Right lobe of liver (tissue), 6 donors: ENCODE data around the gene INPP5D. TPM values are rescaled to one million over a fixed set of nuclear protein-coding genes. Genes with fewer than 3 reads are reported as not detected.

ENCODE experiments used
- ATAC-seq, 4 donors: fragments of 200-7000 bp; cut with Tn5 transposase; one replicate each; pipeline ENCODE4 v1.9.1; 2020; ENCODE audit warnings: mild to moderate bottlenecking in 4 of 4, moderate library complexity in 4 of 4
- DNase-seq, 3 donors: peaks; one replicate each; pipeline ENCODE4 v3.0.0-alpha.2; 2020
- H3K27ac ChIP-seq, 3 donors: fragments of 200-600 bp; one replicate each; pipeline ENCODE4 v1.8.0; 2022
- H3K27me3 ChIP-seq, 2 donors: fragments of 200-600 bp; one replicate each; pipeline ENCODE4 v1.8.0; 2022
- H3K36me3 ChIP-seq, 4 donors: fragments of 200-600 bp; sonication (generic) in 1 of 4; one replicate each; pipeline versions ENCODE4 v1.5.1 to v1.8.0; 2017 to 2022; ENCODE audit warnings: control low read depth in 1 of 4
- H3K4me1 ChIP-seq, 4 donors: fragments of 200-600 bp; sonication (generic) in 1 of 4; one replicate each; pipeline versions ENCODE4 v1.5.1 to v1.8.0; 2017 to 2022; ENCODE audit warnings: control low read depth in 1 of 4
- H3K4me3 ChIP-seq, 3 donors: fragments of 200-600 bp; one replicate each; pipeline ENCODE4 v1.8.0; 2022
- H3K9me3 ChIP-seq, 4 donors: fragments of 200-600 bp; sonication (generic) in 1 of 4; one replicate each; pipeline versions ENCODE4 v1.5.1 to v1.8.0; 2017 to 2022; ENCODE audit warnings: control low read depth in 1 of 4
- POLR2A ChIP-seq: fragments of 450-650 bp; IDR thresholded peaks from one replicate; pipeline ENCODE4 v1.6.1; 2017; ENCODE audit warnings: antibody characterized with exemption, mild to moderate bottlenecking
- WGBS: methylation state at CpG from one replicate; pipeline ENCODE4 v1.1.6; 2018; ENCODE audit warnings: low coverage, low lambda C conversion rate; ENCODE audit not compliant: insufficient coverage; ENCODE audit errors: missing lambda C conversion rate; 5-methylcytosine and 5-hydroxymethylcytosine counted together
- intact Hi-C, 2 donors: fragments of 100-400 bp; cut with DNase I; formaldehyde crosslinking; loops; one replicate each; pipeline versions ENCODE4 v1.11.2 to v1.14.1; 2022
- total RNA-seq, 6 experiments: library from RNA; depleted of rRNA in 2 of 6; stranded (reverse); fragments of >200 nt in 2 of 6; fragmentation: NEBNext Ultra II Directional in 3 of 6; extraction: Animal tissue kit (Norgen Biotek cat#: 25700) in 3 of 6; gene quantifications; one replicate each; pipeline versions ENCODE4 v1.1.0 to v1.2.4, GENCODE V29; 2016 to 2023
- TF ChIP-seq, protein P1 (sequence below), 4 donors: fragments of 200-600 bp in 3 of 4; fragments of 450-650 bp in 1 of 4; IDR thresholded peaks; one replicate each; pipeline versions ENCODE4 v1.5.1 to v1.8.0; 2016 to 2022; ENCODE audit warnings: antibody characterized with exemption in 4 of 4, mild to moderate bottlenecking in 2 of 4
- donor health status: DM: no; HTN: yes; CAD: no.
- donor health status: DM: no; HTN: no; CAD: no.
- donor health status: DM: no; HTN: no; CAD: no.
- donor health status: DM: no; HTN: yes; CAD: no.
- donor health status: DM: no; HTN: yes; CAD: no.

The INPP5D gene
- total RNA-seq, 6 experiments from 2014 or later: 3.5 to 8.1 (median 5.5) TPM

DNA sequence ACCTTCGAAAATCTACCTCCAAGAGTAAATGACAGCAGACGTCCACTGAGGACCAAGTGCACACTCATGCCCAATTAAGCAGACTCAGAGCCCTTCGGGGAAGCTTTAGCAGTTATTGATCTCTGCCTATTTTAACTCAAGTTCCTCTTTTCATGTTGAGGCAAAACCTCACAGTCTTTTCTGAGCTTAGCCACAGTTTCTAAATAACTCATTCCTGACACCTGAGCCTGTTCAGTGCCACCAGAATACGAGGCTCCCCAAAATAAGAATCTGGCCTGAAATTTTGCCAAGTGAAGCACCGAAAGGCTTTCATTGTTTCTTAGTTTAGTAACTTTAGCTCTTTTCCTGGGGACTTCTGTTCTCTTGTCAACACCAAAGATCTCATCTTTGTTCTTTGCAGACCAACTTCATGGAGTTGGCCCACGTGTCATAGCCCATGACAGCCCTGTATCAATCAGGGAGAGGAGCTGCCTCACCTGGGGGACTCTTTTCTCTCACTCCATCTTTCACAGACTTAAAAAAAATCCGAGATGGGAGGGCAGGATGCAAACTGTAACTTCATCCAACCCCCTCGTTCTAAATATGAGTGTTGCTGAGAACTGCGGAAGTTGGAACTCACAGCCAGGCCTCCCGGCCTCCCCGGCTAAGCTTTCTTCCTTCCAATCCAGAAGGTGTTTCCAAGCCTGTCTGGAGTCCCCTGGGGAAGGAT, 22.2 kb downstream of the INPP5D start:
- DNase-seq: peak in 1 of 3 donors; percentile 37
- H3K9me3 ChIP-seq: no peaks in the 10 kb centered on the region
- H3K4me1 ChIP-seq: no peaks in the 10 kb centered on the region
- no peak for ATAC-seq
- WGBS: 31% methylated on average over 10 of the region's 11 CpGs
- intact Hi-C loops: no loop called here
- peak overlapping the region; percentile 46 to 87 (median 76) for H3K27ac ChIP-seq
- H3K4me3 ChIP-seq: no peak overlapping the region
- H3K36me3 ChIP-seq: no peaks in the 10 kb centered on the region
- no peaks in the 10 kb centered on the region for H3K27me3 ChIP-seq
- TF ChIP-seq POLR2A: no peak
- TF ChIP-seq, protein P1, sequence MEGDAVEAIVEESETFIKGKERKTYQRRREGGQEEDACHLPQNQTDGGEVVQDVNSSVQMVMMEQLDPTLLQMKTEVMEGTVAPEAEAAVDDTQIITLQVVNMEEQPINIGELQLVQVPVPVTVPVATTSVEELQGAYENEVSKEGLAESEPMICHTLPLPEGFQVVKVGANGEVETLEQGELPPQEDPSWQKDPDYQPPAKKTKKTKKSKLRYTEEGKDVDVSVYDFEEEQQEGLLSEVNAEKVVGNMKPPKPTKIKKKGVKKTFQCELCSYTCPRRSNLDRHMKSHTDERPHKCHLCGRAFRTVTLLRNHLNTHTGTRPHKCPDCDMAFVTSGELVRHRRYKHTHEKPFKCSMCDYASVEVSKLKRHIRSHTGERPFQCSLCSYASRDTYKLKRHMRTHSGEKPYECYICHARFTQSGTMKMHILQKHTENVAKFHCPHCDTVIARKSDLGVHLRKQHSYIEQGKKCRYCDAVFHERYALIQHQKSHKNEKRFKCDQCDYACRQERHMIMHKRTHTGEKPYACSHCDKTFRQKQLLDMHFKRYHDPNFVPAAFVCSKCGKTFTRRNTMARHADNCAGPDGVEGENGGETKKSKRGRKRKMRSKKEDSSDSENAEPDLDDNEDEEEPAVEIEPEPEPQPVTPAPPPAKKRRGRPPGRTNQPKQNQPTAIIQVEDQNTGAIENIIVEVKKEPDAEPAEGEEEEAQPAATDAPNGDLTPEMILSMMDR (IDR thresholded peaks at IDR 0.05): no peak

DNA sequence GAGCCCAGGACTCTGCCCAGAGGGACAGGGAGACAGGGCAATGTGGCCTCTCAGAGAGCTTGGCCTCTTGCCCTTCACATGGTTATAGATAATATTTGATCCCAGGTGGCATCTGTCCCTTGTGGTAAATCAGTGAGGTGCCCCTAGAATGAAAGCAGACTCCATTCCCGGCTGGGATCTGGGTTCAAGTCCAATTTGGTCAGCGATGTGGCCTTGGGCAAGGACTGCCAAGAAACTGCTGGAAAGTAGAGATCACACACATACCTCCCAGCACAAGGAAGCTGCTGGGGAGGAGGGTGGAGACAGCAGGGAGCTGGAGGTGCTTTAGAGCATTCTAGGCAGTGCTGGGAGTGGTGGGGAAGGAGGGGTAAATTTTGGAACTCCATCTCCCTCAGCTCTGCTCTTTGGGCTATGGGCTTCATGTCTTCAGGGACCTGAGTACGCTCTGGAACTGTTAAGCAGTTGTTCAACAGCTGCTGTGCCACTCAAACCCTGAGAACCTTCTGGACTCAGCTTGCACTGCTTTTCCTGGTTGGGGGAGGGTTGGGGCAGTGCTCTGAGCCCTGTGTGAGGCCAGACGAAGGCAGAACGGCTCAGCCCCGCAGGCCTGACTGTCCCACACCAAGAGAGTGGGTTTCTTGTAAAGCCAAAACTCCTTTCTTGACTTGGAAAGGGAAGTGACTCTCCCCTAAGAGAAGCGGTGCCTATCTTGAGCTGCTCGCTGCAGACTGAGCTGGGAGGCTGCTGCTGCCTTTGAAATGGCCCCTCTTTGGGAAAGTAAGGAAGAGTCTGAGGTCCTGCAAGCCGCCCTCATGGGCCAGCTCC, 23.0 kb downstream of the INPP5D start:
- H3K36me3 ChIP-seq: no peaks in the 10 kb centered on the region
- no peak for TF ChIP-seq POLR2A
- TF ChIP-seq, protein P1 (IDR thresholded peaks at IDR 0.05): no peak
- H3K9me3 ChIP-seq: no peaks in the 10 kb centered on the region
- peak in 3 of 4 donors; percentile 8 to 25 (median 20) for ATAC-seq
- DNase-seq: peak in 1 of 3 donors; percentile 43
- H3K4me3 ChIP-seq: no peak overlapping the region
- no peaks in the 10 kb centered on the region for H3K4me1 ChIP-seq
- H3K27me3 ChIP-seq: no peaks in the 10 kb centered on the region
- intact Hi-C loops: no loop called here
- peak overlapping the region; percentile 46 to 87 (median 76) for H3K27ac ChIP-seq
- WGBS: no CpG with 5 or more reads among the region's 9 CpGs

DNA sequence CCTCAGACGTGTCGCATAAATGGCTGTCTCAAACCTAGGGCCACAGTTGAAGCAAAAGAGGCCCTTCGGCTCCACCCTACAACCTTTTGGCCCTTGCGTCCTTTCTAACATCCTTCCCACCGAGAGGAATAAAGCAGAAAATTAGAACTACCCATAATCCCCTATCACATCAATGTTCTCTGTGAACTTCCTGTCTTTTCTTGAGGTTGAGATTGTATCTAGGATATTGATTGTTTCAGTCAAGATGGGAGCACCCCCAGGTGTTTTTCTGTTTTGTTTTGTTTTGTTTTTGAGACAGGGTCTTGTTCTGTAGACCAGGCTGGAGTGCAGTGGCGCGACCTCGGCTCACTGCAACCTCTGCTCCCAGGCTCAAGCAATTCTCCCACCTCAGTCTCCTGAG, 23.6 kb downstream of the INPP5D start:
- intact Hi-C loops: no loop called here
- WGBS: 57% methylated on average over 5 of the region's 8 CpGs
- TF ChIP-seq, protein P1 (IDR thresholded peaks at IDR 0.05): no peak
- no peak for TF ChIP-seq POLR2A
- H3K27me3 ChIP-seq: no peaks in the 10 kb centered on the region
- H3K36me3 ChIP-seq: no peaks in the 10 kb centered on the region
- no peaks in the 10 kb centered on the region for H3K4me1 ChIP-seq
- H3K4me3 ChIP-seq: no peak overlapping the region
- DNase-seq (no peak), ATAC-seq (no peak)
- no peaks in the 10 kb centered on the region for H3K9me3 ChIP-seq
- peak overlapping the region; percentile 46 to 87 (median 76) for H3K27ac ChIP-seq

GRCh38 chr2:233084488-233084887, 24.3 kb downstream of the INPP5D start:
- Histone ChIP-seq H3K4me3 (no peak overlapping the region), H3K9me3 (no peaks in the 10 kb centered on the region), H3K27me3 (no peaks in the 10 kb centered on the region), H3K36me3 (no peaks in the 10 kb centered on the region), H3K27ac (peak overlapping the region; percentile 46 to 87 (median 76)), H3K4me1 (no peaks in the 10 kb centered on the region)
- WGBS: 35% methylated on average over 8 of the region's 13 CpGs
- ATAC-seq (peak; percentile 71 to 76 (median 72)), DNase-seq (peak; percentile 53 to 75 (median 67))
- TF ChIP-seq POLR2A: peak; percentile 18
- TF ChIP-seq, protein P1 (IDR thresholded peaks at IDR 0.05): no peak
- intact Hi-C loops: no loop called here
